CD4-positive, alpha-beta T cell treated with Interleukin-15 for 4 hours (primary cell): ENCODE results near the gene SYTL3.
A peak's percentile ranks its signal among the peaks of the same experiment; 100 is the strongest.
"Not testable (repeated sequence)": the region's sequence is repeated elsewhere in the genome, so short reads cannot be mapped to it uniquely, and the experiment has no call there.

ENCODE experiments used
- DNase-seq: peaks from one replicate; pipeline ENCODE4 v3.0.0-alpha.2; 2020; ENCODE audit warnings: low spot score

SYTL3 gene

GRCh38 chr6:158621694-158622544, 27.9 kb upstream of the SYTL3 start:
- no peak for DNase-seq

GRCh38 chr6:158622545-158623190, 27.2 kb upstream of the SYTL3 start:
- DNase-seq, result no peak

- no peak for DNase-seq
Measured at GRCh38 chr6:158624684-158625682, 24.9 kb upstream of the SYTL3 start.

- DNase-seq, result no peak
Measured at GRCh38 chr6:158625881-158626305, 24.0 kb upstream of the SYTL3 start.

- no peak for DNase-seq
Measured at GRCh38 chr6:158626360-158627167, 23.3 kb upstream of the SYTL3 start.

- no peak for DNase-seq
Measured at GRCh38 chr6:158627168-158627939, 22.5 kb upstream of the SYTL3 start.

- no peak for DNase-seq
Measured at GRCh38 chr6:158627940-158628211, 22.0 kb upstream of the SYTL3 start.

GRCh38 chr6:158628542-158628941, 21.3 kb upstream of the SYTL3 start:
- DNase-seq, result no peak

- DNase-seq, result peak; percentile 37
Measured at GRCh38 chr6:158629367-158630221, 20.3 kb upstream of the SYTL3 start.

GRCh38 chr6:158630938-158631616, 18.8 kb upstream of the SYTL3 start:
- no peak for DNase-seq

- DNase-seq, result no peak
Measured at GRCh38 chr6:158631678-158632537, 17.9 kb upstream of the SYTL3 start.

- not testable (repeated sequence) for DNase-seq
Measured at GRCh38 chr6:158632538-158633119, 17.2 kb upstream of the SYTL3 start.

GRCh38 chr6:158633127-158633526, 16.7 kb upstream of the SYTL3 start:
- DNase-seq, result no peak

- no peak for DNase-seq
Measured at GRCh38 chr6:158634695-158635426, 15.0 kb upstream of the SYTL3 start.

- no peak for DNase-seq
Measured at GRCh38 chr6:158635427-158636073, 14.3 kb upstream of the SYTL3 start.

GRCh38 chr6:158636778-158637177, 13.1 kb upstream of the SYTL3 start:
- no peak for DNase-seq
